A549 treated with Hydrocortisone at 1 μM for 4 hours (cell line): Measurements from ENCODE around the gene PRR18. TPM values are rescaled to one million over a fixed set of nuclear protein-coding genes. Genes with fewer than 3 reads are reported as not detected.

Experiments used
- total RNA-seq: library from RNA; stranded (reverse); fragments of 200-300 nt; extraction: Qiagen RNA extraction; gene quantifications from 5 replicates; pipeline ENCODE4 v1.2.3, GENCODE V29; 2022

Gene PRR18
- total RNA-seq, result 0.06 to 0.30 TPM (median 0.15 TPM) in 5 replicates

GRCh38 chr6:166308033-166308768, at the start of gene PRR18:
PRR18 (minus strand) TSS chr6:166308392; CDS start chr6:166308142, 250 bp downstream.

GRCh38 chr6:166342349-166343149, 34.4 kb upstream of the PRR18 start, which contains the start of gene SFT2D1:
SFT2D1 (minus strand) TSS chr6:166342545; CDS start chr6:166342481, 64 bp downstream.

Other genes starting within 250 kb of the PRR18 start
- gene TBXT, start 140.5 kb downstream of the PRR18 start, total RNA-seq, result 0.21 TPM in 1 of 5 replicates, not detected in the others
- 38.8 to 41.8 TPM (median 40.0 TPM) in 5 replicates for gene SFT2D1, start 34.2 kb upstream of the PRR18 start, total RNA-seq
- gene MPC1, start 74.5 kb upstream of the PRR18 start, total RNA-seq, result 3.9 to 5.1 TPM (median 4.7 TPM) in 5 replicates